HepG2 (cell line): ENCODE measurements around the gene SIGLEC1. TPM values are rescaled to one million over a fixed set of nuclear protein-coding genes. Genes with fewer than 3 reads are reported as not detected.
A peak's percentile ranks its signal among the peaks of the same experiment; 100 is the strongest.

Source experiments
- ATAC-seq: fragments of 200-7000 bp; cut with Tn5 transposase; 3 replicates; pipeline ENCODE4 v1.9.1; 2020; ENCODE audit warnings: mild to moderate bottlenecking, moderate library complexity
- BruUV-seq: library from RNA; stranded (reverse); fragments of 400-500 nt; replicated peaks from 2 replicates; lab custom pipeline; 2021; lab: Mats Ljungman, UMichigan
- CTCF ChIA-PET: fragments of 300-600 bp; formaldehyde crosslinking; extraction: SDS; loops from one replicate; lab custom pipeline; 2021; ENCODE audit warnings: low total read pairs, inconsistent platforms, low intra/inter-chr PET ratio; lab: Yijun Ruan, JAX
- POLR2A ChIA-PET: fragments of 350-600 bp; sonication (Branson Sonifier 250); formaldehyde crosslinking; loops from one replicate; lab custom pipeline; 2020; ENCODE audit warnings: antibody characterized with exemption, inconsistent platforms; lab: Yijun Ruan, JAX
- DNase-seq: peaks from one replicate; pipeline ENCODE4 v3.0.0-alpha.2; 2015; ENCODE audit warnings: low spot score
- FAIRE-seq: peaks from 3 replicates; lab custom pipeline; 2011; peaks lifted over from hg19 to GRCh38; lab: Jason Lieb, UNC
- H2AFZ ChIP-seq: one replicate; pipeline ENCODE4 v1.6.1; 2011; ENCODE audit warnings: low read length, inconsistent platforms
- H3K27ac ChIP-seq: fragments of 300-600 bp; 3 replicates; pipeline ENCODE4 v1.8.0; 2011; ENCODE audit warnings: mixed run types, mild to moderate bottlenecking, mixed read lengths, low read length, inconsistent platforms; ENCODE audit not compliant: insufficient read depth; ENCODE audit errors: extremely low read length
- H3K27me3 ChIP-seq, 2 experiments: fragments of 200-600 bp in 1 of 2; 2 replicates in 1 of 2; 3 replicates in 1 of 2; pipeline versions ENCODE4 v1.6.0 to v1.8.0; 2011; ENCODE audit warnings: low read length in 2 of 2, mild to moderate bottlenecking in 2 of 2, moderate library complexity in 2 of 2, inconsistent platforms in 1 of 2; ENCODE audit not compliant: insufficient read depth in 2 of 2, control insufficient read depth in 1 of 2
- H3K36me3 ChIP-seq, 2 experiments: fragments of 200-600 bp in 1 of 2; replicated peaks in 1 of 2; 2 replicates in 1 of 2; 3 replicates in 1 of 2; pipeline versions ENCODE4 v1.5.1 to v1.8.0; 2011; ENCODE audit warnings: low read length in 2 of 2, inconsistent platforms in 1 of 2; ENCODE audit not compliant: insufficient read depth in 2 of 2, control insufficient read depth in 1 of 2
- H3K4me1 ChIP-seq: 2 replicates; pipeline ENCODE4 v1.5.1; 2012; ENCODE audit warnings: low read length, inconsistent platforms; ENCODE audit not compliant: insufficient read depth
- H3K4me2 ChIP-seq: 2 replicates; pipeline ENCODE4 v1.6.0; 2011; ENCODE audit warnings: low read depth, low read length, inconsistent platforms
- H3K4me3 ChIP-seq, 3 experiments: fragments of 200-600 bp in 1 of 3; sonication (generic), shearing (Covaris generic) in 1 of 3; replicated peaks in 1 of 3; 2 replicates each; pipeline ENCODE4 v1.5.1; 2011 to 2016; ENCODE audit warnings: low read length in 3 of 3, inconsistent platforms in 2 of 3, low read depth in 2 of 3, mild to moderate bottlenecking in 2 of 3, control low read depth in 1 of 3, mixed read lengths in 1 of 3; ENCODE audit not compliant: insufficient read depth in 1 of 3
- H3K79me2 ChIP-seq: one replicate; pipeline ENCODE4 v1.6.1; 2011; ENCODE audit warnings: low read length, inconsistent platforms; ENCODE audit not compliant: insufficient read depth
- H3K9ac ChIP-seq: 2 replicates; pipeline ENCODE4 v1.6.0; 2011; ENCODE audit warnings: mild to moderate bottlenecking, low read depth, low read length, inconsistent platforms; ENCODE audit not compliant: insufficient read depth
- H3K9me3 ChIP-seq: 2 replicates; pipeline ENCODE4 v1.5.1; 2012; ENCODE audit warnings: mild to moderate bottlenecking, low read length
- H4K20me1 ChIP-seq: 2 replicates; pipeline ENCODE4 v1.6.0; 2011; ENCODE audit warnings: inconsistent platforms, mild to moderate bottlenecking, low read length, moderate library complexity; ENCODE audit not compliant: insufficient read depth
- EED ChIP-seq: sonication (generic); formaldehyde crosslinking; IDR thresholded peaks from 2 replicates; pipeline ENCODE4 v1.5.0; 2020; ENCODE audit warnings: mild to moderate bottlenecking, missing genetic modification reagents
- NFE2 ChIP-seq: sonication (generic); formaldehyde crosslinking; IDR thresholded peaks from 2 replicates; pipeline ENCODE4 v1.4.0; 2020; ENCODE audit warnings: missing genetic modification reagents
- ZNF737 ChIP-seq: sonication (generic); formaldehyde crosslinking; IDR thresholded peaks from 2 replicates; pipeline ENCODE4 v1.5.0; 2020; ENCODE audit warnings: missing genetic modification reagents, mild to moderate bottlenecking, borderline replicate concordance
- WGBS: methylation state at CpG from one replicate; pipeline ENCODE4 v1.1.6; 2017; ENCODE audit warnings: low lambda C conversion rate; 5-methylcytosine and 5-hydroxymethylcytosine counted together
- in situ Hi-C: cut with HindIII; loops from 2 replicates; pipeline ENCODE4 v1.10.0; 2017; ENCODE audit warnings: low pct_unique_long_range_greater_than_20kb; ENCODE audit not compliant: extremely low pct_ligation_motif_present
- intact Hi-C: fragments of 100-400 bp; cut with micrococcal nuclease; formaldehyde crosslinking; loops from one replicate; pipeline ENCODE4 v1.10.0; 2022; ENCODE audit not compliant: unreplicated experiment
- polyA plus RNA-seq, 8 experiments: library from polyadenylated mRNA; depleted of rRNA in 3 of 8; stranded (reverse) in 7 of 8; unstranded in 1 of 8; fragments of >200 nt; fragmentation: Illumina TruSeq in 4 of 8; extraction: Trizol in 4 of 8; gene quantifications; 2 replicates each; pipeline versions ENCODE4 v1.2.1 to v1.2.3, GENCODE V29; 2011 to 2016; ENCODE audit warnings: low read depth in 4 of 8, missing spikeins in 1 of 8, mixed read lengths in 1 of 8; ENCODE audit not compliant: insufficient read depth in 1 of 8
- total RNA-seq, 5 experiments: library from RNA; depleted of rRNA; stranded (reverse); fragments of >200 nt; fragmentation: Illumina TruSeq; extraction: Trizol; gene quantifications; 2 replicates each; pipeline ENCODE4 v1.2.3, GENCODE V29; 2016; ENCODE audit warnings: low read depth in 1 of 5
- TF ChIP-seq, protein P1 (sequence below), 2 experiments: fragments of 450-650 bp in 1 of 2; sonication (generic) in 1 of 2; formaldehyde crosslinking in 1 of 2; IDR thresholded peaks; 2 replicates each; pipeline versions ENCODE4 v1.6.1 to v1.8.0; 2016 to 2022; ENCODE audit warnings: antibody characterized with exemption in 1 of 2, mild to moderate bottlenecking in 1 of 2, missing genetic modification reagents in 1 of 2
- TF ChIP-seq, protein P2 (sequence below): sonication (generic); formaldehyde crosslinking; IDR thresholded peaks from 2 replicates; pipeline ENCODE4 v1.9.0; 2021; ENCODE audit warnings: missing genetic modification reagents, borderline replicate concordance
- TF ChIP-seq, protein P3 (sequence below): sonication (generic); formaldehyde crosslinking; IDR thresholded peaks from 2 replicates; pipeline ENCODE4 v1.8.1; 2023; ENCODE audit warnings: missing genetic modification reagents, inconsistent platforms, borderline replicate concordance
- TF ChIP-seq, protein P4 (sequence below): sonication (generic); formaldehyde crosslinking; conservative IDR thresholded peaks from 2 replicates; pipeline ENCODE4 v1.8.0; 2022; ENCODE audit warnings: low read depth, missing genetic modification reagents

The SIGLEC1 gene
- total and polyA plus RNA-seq, 2 of the 13 experiments (the other 11 are each of a cell fraction or from before 2014, with no cell fraction given) = 0.01 TPM; not detected in 1

DNA sequence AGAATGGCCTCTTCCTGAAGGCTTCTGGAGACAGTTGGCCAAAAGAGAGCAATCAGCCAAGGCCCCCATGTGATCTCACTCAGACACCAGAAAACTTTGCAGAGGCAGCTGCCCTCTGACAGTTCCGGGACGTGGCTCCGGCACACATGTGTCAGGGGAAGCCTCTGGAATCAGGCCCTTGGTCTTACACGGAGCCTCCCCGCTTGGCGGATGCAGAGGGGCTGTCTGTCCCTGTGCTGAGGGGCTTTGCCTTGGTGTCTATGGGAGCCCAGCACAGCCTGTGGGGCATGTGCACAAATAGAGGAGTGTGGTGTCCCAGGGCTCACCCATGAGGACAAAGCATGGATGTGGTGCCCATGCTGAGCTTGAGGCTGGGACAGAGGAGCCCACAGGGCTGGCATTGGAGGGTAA is 13.8 kb downstream of the SIGLEC1 start (continued):
- TF ChIP-seq, protein P1, sequence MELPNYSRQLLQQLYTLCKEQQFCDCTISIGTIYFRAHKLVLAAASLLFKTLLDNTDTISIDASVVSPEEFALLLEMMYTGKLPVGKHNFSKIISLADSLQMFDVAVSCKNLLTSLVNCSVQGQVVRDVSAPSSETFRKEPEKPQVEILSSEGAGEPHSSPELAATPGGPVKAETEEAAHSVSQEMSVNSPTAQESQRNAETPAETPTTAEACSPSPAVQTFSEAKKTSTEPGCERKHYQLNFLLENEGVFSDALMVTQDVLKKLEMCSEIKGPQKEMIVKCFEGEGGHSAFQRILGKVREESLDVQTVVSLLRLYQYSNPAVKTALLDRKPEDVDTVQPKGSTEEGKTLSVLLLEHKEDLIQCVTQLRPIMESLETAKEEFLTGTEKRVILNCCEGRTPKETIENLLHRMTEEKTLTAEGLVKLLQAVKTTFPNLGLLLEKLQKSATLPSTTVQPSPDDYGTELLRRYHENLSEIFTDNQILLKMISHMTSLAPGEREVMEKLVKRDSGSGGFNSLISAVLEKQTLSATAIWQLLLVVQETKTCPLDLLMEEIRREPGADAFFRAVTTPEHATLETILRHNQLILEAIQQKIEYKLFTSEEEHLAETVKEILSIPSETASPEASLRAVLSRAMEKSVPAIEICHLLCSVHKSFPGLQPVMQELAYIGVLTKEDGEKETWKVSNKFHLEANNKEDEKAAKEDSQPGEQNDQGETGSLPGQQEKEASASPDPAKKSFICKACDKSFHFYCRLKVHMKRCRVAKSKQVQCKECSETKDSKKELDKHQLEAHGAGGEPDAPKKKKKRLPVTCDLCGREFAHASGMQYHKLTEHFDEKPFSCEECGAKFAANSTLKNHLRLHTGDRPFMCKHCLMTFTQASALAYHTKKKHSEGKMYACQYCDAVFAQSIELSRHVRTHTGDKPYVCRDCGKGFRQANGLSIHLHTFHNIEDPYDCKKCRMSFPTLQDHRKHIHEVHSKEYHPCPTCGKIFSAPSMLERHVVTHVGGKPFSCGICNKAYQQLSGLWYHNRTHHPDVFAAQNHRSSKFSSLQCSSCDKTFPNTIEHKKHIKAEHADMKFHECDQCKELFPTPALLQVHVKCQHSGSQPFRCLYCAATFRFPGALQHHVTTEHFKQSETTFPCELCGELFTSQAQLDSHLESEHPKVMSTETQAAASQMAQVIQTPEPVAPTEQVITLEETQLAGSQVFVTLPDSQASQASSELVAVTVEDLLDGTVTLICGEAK (IDR thresholded peaks at IDR 0.05) = no peak
- TF ChIP-seq, protein P1 (CRISPR knock-in tag; IDR thresholded peaks at IDR 0.05) = no peak

DNA sequence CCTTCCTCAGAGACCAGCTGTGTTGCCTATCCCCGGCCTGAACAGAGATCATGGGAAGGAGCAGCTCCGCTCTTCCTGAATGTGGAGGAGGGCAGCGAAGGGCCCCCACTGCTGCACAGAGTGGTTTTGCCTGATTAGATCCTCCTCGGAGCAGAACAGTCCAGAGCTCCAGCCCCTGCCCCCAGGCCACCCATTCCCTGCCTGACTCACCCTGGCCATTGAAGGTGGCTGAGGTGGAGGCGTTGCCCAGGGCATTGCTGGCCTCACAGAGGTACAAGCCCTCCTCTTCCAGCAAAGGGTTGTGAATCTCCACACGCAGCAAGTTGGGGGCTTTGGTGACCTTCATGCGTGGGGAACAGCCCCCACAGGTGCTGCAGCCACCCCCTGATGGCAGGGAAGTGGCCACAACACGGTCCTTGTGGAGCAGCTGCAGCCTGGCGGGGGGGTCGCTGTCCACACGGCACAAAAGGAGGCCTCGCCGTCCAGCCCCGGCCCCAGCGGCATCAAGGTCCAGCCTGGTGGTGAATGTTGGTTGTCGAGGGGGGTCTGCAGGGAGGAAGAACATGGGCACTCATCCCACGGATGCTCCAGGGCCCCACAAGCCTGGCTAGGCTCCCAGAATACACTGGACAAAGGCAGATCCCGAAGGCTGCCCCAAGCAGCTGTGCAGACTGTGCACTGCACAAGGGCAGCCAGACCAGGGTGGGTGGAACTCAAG is 14.7 kb downstream of the SIGLEC1 start:
- Histone ChIP-seq H3K27ac (no peak overlapping the region), H3K4me2 (no peak overlapping the region), H2AFZ (no peak overlapping the region), H3K79me2 (no peaks in the 10 kb centered on the region), H4K20me1 (no peaks in the 10 kb centered on the region), H3K27me3 (peaks cover 24 to 59% of the 10 kb centered on the region in 2 experiments; a peak in 3 of 5 replicates), H3K9ac (no peak overlapping the region), H3K4me3 (no peak overlapping the region), H3K9me3 (peaks cover 5% of the 10 kb centered on the region; the same call in 1 of the 2 replicates), H3K36me3 (no peaks in the 10 kb centered on the region), H3K4me1 (peaks cover 24% of the 10 kb centered on the region)
- ChIA-PET CTCF (no interaction called here), POLR2A (no interaction called here)
- FAIRE-seq = no peak
- BruUV-seq = no TSS peak
- intact Hi-C loops = no loop called here
- in situ Hi-C loops = no loop called here
- peak; percentile 9 for ATAC-seq
- DNase-seq = no peak
- WGBS = 31% methylated on average over 18 of the region's 18 CpGs
- TF ChIP-seq NFE2 (CRISPR knock-in tag) (no peak), EED (no peak), ZNF737 (CRISPR knock-in tag) (no peak)
- TF ChIP-seq, protein P2, sequence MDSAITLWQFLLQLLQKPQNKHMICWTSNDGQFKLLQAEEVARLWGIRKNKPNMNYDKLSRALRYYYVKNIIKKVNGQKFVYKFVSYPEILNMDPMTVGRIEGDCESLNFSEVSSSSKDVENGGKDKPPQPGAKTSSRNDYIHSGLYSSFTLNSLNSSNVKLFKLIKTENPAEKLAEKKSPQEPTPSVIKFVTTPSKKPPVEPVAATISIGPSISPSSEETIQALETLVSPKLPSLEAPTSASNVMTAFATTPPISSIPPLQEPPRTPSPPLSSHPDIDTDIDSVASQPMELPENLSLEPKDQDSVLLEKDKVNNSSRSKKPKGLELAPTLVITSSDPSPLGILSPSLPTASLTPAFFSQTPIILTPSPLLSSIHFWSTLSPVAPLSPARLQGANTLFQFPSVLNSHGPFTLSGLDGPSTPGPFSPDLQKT = no peak
- TF ChIP-seq, protein P3, sequence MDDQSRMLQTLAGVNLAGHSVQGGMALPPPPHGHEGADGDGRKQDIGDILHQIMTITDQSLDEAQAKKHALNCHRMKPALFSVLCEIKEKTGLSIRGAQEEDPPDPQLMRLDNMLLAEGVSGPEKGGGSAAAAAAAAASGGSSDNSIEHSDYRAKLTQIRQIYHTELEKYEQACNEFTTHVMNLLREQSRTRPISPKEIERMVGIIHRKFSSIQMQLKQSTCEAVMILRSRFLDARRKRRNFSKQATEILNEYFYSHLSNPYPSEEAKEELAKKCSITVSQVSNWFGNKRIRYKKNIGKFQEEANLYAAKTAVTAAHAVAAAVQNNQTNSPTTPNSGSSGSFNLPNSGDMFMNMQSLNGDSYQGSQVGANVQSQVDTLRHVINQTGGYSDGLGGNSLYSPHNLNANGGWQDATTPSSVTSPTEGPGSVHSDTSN (CRISPR knock-in tag) = no peak
- TF ChIP-seq, protein P4, sequence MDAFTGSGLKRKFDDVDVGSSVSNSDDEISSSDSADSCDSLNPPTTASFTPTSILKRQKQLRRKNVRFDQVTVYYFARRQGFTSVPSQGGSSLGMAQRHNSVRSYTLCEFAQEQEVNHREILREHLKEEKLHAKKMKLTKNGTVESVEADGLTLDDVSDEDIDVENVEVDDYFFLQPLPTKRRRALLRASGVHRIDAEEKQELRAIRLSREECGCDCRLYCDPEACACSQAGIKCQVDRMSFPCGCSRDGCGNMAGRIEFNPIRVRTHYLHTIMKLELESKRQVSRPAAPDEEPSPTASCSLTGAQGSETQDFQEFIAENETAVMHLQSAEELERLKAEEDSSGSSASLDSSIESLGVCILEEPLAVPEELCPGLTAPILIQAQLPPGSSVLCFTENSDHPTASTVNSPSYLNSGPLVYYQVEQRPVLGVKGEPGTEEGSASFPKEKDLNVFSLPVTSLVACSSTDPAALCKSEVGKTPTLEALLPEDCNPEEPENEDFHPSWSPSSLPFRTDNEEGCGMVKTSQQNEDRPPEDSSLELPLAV (CRISPR knock-in tag) = no peak
